Measurements from ENCODE around the gene MAP2K7. TPM values are rescaled to one million over a fixed set of nuclear protein-coding genes. Genes with fewer than 3 reads are reported as not detected.
A peak's percentile ranks its signal among the peaks of the same experiment; 100 is the strongest.

Gene MAP2K7
- total RNA-seq, 1 experiment from 2014 or later, result 46.1 TPM

DNA sequence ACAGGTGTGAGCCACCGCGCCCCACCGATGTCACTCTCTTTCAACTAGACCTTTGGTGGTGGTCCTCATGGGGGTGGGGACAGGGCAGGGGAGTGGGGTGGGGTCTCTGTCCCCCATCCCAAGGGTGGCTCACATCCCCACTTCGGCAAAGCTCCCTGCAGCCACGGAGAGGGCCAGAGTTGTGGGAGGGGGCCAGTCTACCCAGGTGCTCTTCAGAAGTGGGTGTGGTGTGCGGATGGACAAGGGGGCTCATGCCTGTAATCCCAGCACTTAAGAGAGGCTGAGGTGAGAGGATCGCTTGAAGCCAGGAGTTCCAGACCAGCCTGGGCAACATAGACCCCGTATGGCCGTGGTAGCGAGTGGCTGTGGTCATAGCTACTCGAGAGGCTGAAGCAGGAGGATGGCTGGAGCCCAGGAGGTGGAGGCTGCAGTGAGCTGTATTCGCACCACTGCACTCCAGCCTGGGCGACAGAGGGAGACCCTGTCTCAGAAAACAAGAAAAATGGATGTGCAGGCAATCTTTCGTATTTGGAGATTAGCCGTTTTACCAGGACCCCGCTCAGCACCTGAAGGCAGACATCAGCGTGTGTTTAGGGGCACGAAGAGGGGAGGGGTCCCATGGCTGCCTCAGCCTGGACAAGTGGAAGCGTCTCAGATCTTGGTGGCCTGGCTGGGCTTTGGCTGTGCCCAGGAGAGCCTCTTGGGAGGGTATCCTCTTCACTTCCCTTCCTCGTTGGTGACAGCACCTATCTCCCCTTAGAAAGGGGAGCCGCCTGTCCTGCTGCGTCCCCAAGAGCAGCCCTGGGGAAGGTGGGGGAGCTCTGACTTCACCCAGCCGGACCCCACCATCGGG, 11.8 kb downstream of the MAP2K7 start:
- intact Hi-C loops (cut with micrococcal nuclease; ENCODE audit: unreplicated experiment), result no loop called here
- H3K9me3 ChIP-seq (ENCODE audit: low read depth, low read length, poor library complexity, severe bottlenecking), result no peaks in the 10 kb centered on the region
- peaks cover 12% of the 10 kb centered on the region for H3K36me3 ChIP-seq (ENCODE audit: insufficient read depth, low read length, poor library complexity, severe bottlenecking)
- no peak overlapping the region for H3K27ac ChIP-seq (ENCODE audit: low read depth, low read length, poor library complexity, severe bottlenecking)
- no peak for DNase-seq (ENCODE audit: low spot score)
- H3K27me3 ChIP-seq (replicated peaks; ENCODE audit: insufficient read depth, low read depth, low read length, poor library complexity), result peaks cover 12% of the 10 kb centered on the region
- ChIA-PET CTCF (no interaction called here), POLR2A (ENCODE audit: low non-redundant PET) (no interaction called here)
- peaks cover 28% of the 10 kb centered on the region for H3K4me1 ChIP-seq (ENCODE audit: insufficient read depth, low read length, poor library complexity, severe bottlenecking)
- TF ChIP-seq, protein P1, sequence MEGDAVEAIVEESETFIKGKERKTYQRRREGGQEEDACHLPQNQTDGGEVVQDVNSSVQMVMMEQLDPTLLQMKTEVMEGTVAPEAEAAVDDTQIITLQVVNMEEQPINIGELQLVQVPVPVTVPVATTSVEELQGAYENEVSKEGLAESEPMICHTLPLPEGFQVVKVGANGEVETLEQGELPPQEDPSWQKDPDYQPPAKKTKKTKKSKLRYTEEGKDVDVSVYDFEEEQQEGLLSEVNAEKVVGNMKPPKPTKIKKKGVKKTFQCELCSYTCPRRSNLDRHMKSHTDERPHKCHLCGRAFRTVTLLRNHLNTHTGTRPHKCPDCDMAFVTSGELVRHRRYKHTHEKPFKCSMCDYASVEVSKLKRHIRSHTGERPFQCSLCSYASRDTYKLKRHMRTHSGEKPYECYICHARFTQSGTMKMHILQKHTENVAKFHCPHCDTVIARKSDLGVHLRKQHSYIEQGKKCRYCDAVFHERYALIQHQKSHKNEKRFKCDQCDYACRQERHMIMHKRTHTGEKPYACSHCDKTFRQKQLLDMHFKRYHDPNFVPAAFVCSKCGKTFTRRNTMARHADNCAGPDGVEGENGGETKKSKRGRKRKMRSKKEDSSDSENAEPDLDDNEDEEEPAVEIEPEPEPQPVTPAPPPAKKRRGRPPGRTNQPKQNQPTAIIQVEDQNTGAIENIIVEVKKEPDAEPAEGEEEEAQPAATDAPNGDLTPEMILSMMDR (conservative IDR thresholded peaks at IDR 0.05; ENCODE audit: low read depth, low read length), result no peak
- no peak for TF ChIP-seq EZH2 (IDR thresholded peaks at IDR 0.05; ENCODE audit: borderline replicate concordance, low read depth, low read length, poor library complexity, severe bottlenecking)
- H3K4me3 ChIP-seq (ENCODE audit: low read depth, low read length, poor library complexity, severe bottlenecking), result peak overlapping the region; percentile 51
- no TSS peak for BruUV-seq (replicated peaks)

DNA sequence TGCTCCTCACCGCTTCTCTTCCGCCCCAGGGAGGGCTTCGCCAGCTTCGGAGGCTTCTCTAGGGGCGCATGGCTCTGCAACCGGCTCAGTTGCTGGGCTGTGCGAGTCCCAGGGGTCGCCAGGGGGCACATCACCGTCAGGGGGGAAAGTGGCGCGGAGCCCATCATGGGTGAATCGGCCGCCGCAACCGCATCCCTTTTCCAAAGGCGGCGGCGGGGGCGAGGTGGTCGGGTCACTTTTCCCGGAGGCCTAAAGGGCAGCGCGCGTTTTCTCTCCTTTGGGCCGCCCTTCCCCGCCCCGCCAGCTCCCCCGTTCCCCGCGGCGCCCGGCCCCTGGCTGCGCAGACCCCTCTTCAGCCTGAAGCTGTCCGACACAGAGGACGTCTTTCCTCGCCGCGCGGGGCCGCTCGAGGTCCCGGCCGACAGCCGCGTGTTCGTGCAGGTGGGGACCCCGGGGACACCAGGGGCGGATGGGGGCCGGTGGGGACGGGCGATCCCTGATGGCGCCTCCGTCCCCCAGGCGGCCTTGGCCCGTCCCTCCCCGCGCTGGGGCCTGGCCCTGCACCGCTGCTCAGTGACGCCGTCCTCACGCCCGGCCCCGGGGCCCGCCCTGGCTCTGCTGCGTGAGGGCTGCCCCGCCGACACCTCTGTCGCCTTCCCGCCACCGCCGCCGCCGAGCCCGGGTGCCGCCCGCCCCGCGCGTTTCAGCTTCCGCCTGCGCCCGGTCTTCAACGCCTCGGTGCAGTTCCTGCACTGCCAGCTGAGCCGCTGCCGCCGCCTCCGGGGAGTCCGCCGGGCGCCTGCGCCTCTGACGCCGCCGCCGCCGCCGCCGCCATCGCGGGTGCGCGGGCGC, 12.7 kb downstream of the MAP2K7 start:
- DNase-seq (ENCODE audit: low spot score), result peak; percentile 69
- Histone ChIP-seq H3K27me3 (replicated peaks; ENCODE audit: insufficient read depth, low read depth, low read length, poor library complexity) (peaks cover 12% of the 10 kb centered on the region), H3K4me1 (ENCODE audit: insufficient read depth, low read length, poor library complexity, severe bottlenecking) (peaks cover 32% of the 10 kb centered on the region), H3K4me3 (ENCODE audit: low read depth, low read length, poor library complexity, severe bottlenecking) (peak overlapping the region; percentile 51), H3K36me3 (ENCODE audit: insufficient read depth, low read length, poor library complexity, severe bottlenecking) (peaks cover 3% of the 10 kb centered on the region), H3K27ac (ENCODE audit: low read depth, low read length, poor library complexity, severe bottlenecking) (peak overlapping the region; percentile 24), H3K9me3 (ENCODE audit: low read depth, low read length, poor library complexity, severe bottlenecking) (no peaks in the 10 kb centered on the region)
- intact Hi-C loops (cut with micrococcal nuclease; ENCODE audit: unreplicated experiment), result no loop called here
- POLR2A ChIA-PET (ENCODE audit: low non-redundant PET), result interaction anchor here (0.7 kb wide), 1 partner anchor 1645 kb away, joined by 5 read pairs; no protein-coding TSS in a partner anchor
- BruUV-seq (replicated peaks), result no TSS peak
- CTCF ChIA-PET, result no interaction called here
- no peak for TF ChIP-seq EZH2 (IDR thresholded peaks at IDR 0.05; ENCODE audit: borderline replicate concordance, low read depth, low read length, poor library complexity, severe bottlenecking)
- TF ChIP-seq, protein P1 (conservative IDR thresholded peaks at IDR 0.05; ENCODE audit: low read depth, low read length), result 0 out of 2 replicates have a peak, but pooled peaks have one; percentile 18

DNA sequence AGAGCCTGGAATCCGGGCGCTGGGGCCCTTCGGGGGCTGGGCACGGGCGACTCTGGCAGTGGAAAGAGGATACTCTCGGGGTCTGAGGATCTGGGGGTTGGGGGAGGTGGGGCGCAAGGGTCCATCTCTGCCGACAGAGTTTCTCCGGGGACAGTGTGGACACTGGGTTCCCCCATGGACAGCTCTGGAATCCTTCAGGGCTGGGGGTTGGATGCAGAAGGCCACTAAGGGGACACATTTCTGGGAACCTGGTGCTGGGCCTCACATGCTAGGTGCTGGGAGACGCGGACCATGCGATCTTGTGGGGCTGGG, 13.2 kb downstream of the MAP2K7 start:
- CTCF ChIA-PET, result no interaction called here
- H3K27me3 ChIP-seq (replicated peaks; ENCODE audit: insufficient read depth, low read depth, low read length, poor library complexity), result peaks cover 12% of the 10 kb centered on the region
- H3K27ac ChIP-seq (ENCODE audit: low read depth, low read length, poor library complexity, severe bottlenecking), result peak overlapping the region; percentile 24
- BruUV-seq (replicated peaks), result no TSS peak
- H3K4me1 ChIP-seq (ENCODE audit: insufficient read depth, low read length, poor library complexity, severe bottlenecking), result peaks cover 37% of the 10 kb centered on the region
- intact Hi-C loops (cut with micrococcal nuclease; ENCODE audit: unreplicated experiment), result no loop called here
- H3K4me3 ChIP-seq (ENCODE audit: low read depth, low read length, poor library complexity, severe bottlenecking), result peak overlapping the region; percentile 51
- POLR2A ChIA-PET (ENCODE audit: low non-redundant PET), result interaction anchor here (0.7 kb wide), 1 partner anchor 1645 kb away, joined by 5 read pairs; no protein-coding TSS in a partner anchor
- no peak for TF ChIP-seq EZH2 (IDR thresholded peaks at IDR 0.05; ENCODE audit: borderline replicate concordance, low read depth, low read length, poor library complexity, severe bottlenecking)
- TF ChIP-seq, protein P1 (conservative IDR thresholded peaks at IDR 0.05; ENCODE audit: low read depth, low read length), result no peak
- no peak for DNase-seq (ENCODE audit: low spot score)
- H3K36me3 ChIP-seq (ENCODE audit: insufficient read depth, low read length, poor library complexity, severe bottlenecking), result peaks cover 2% of the 10 kb centered on the region
- no peaks in the 10 kb centered on the region for H3K9me3 ChIP-seq (ENCODE audit: low read depth, low read length, poor library complexity, severe bottlenecking)
